ENCODE results near the gene ANKLE1. TPM values are rescaled to one million over a fixed set of nuclear protein-coding genes. Genes with fewer than 3 reads are reported as not detected.

The ANKLE1 gene
- total RNA-seq, 1 experiment from 2014 or later = 9.1 TPM

GRCh38 chr19:17303167-17303939 lies 21.7 kb downstream of the ANKLE1 start, which contains the start of gene ABHD8 (continued):
- TF ChIP-seq, protein P1, sequence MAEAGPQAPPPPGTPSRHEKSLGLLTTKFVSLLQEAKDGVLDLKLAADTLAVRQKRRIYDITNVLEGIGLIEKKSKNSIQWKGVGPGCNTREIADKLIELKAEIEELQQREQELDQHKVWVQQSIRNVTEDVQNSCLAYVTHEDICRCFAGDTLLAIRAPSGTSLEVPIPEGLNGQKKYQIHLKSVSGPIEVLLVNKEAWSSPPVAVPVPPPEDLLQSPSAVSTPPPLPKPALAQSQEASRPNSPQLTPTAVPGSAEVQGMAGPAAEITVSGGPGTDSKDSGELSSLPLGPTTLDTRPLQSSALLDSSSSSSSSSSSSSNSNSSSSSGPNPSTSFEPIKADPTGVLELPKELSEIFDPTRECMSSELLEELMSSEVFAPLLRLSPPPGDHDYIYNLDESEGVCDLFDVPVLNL (CRISPR knock-in tag; IDR thresholded peaks at IDR 0.05; ENCODE audit: borderline replicate concordance, low read depth) = no peak
- no peak for TF ChIP-seq FOXP4 (CRISPR knock-in tag; IDR thresholded peaks at IDR 0.05)
- TF ChIP-seq, protein P2, sequence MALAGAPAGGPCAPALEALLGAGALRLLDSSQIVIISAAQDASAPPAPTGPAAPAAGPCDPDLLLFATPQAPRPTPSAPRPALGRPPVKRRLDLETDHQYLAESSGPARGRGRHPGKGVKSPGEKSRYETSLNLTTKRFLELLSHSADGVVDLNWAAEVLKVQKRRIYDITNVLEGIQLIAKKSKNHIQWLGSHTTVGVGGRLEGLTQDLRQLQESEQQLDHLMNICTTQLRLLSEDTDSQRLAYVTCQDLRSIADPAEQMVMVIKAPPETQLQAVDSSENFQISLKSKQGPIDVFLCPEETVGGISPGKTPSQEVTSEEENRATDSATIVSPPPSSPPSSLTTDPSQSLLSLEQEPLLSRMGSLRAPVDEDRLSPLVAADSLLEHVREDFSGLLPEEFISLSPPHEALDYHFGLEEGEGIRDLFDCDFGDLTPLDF (CRISPR knock-in tag; IDR thresholded peaks at IDR 0.05) = peak; percentile 61; the same call in 1 of the 2 replicates
- TF ChIP-seq MXD4 (CRISPR knock-in tag; IDR thresholded peaks at IDR 0.05; ENCODE audit: borderline replicate concordance) = no peak
- no peak for TF ChIP-seq GTF2I (CRISPR knock-in tag; conservative IDR thresholded peaks at IDR 0.05)
- TF ChIP-seq ZBTB21 (CRISPR knock-in tag; IDR thresholded peaks at IDR 0.05; ENCODE audit: borderline replicate concordance) = no peak
- TF ChIP-seq SMAD4 (CRISPR knock-in tag; IDR thresholded peaks at IDR 0.05) = no peak
- peak; percentile 34; the same call in 1 of the 2 replicates for TF ChIP-seq FOXP1 (CRISPR knock-in tag; IDR thresholded peaks at IDR 0.05; ENCODE audit: borderline replicate concordance)
- no peak for TF ChIP-seq RORB (CRISPR knock-in tag; IDR thresholded peaks at IDR 0.05)
- TF ChIP-seq ZNF281 (CRISPR knock-in tag; IDR thresholded peaks at IDR 0.05) = peak; percentile 83; the same call in 1 of the 2 replicates
- TF ChIP-seq MYBL2 (CRISPR knock-in tag; IDR thresholded peaks at IDR 0.05) = 0 out of 2 replicates have a peak, but pooled peaks have one; percentile 72
- TF ChIP-seq CREB1 (CRISPR knock-in tag; IDR thresholded peaks at IDR 0.05) = peak; percentile 46; the same call in 1 of the 2 replicates
- TF ChIP-seq ZNF263 (CRISPR knock-in tag; IDR thresholded peaks at IDR 0.05; ENCODE audit: low read depth) = no peak
- TF ChIP-seq, protein P3, sequence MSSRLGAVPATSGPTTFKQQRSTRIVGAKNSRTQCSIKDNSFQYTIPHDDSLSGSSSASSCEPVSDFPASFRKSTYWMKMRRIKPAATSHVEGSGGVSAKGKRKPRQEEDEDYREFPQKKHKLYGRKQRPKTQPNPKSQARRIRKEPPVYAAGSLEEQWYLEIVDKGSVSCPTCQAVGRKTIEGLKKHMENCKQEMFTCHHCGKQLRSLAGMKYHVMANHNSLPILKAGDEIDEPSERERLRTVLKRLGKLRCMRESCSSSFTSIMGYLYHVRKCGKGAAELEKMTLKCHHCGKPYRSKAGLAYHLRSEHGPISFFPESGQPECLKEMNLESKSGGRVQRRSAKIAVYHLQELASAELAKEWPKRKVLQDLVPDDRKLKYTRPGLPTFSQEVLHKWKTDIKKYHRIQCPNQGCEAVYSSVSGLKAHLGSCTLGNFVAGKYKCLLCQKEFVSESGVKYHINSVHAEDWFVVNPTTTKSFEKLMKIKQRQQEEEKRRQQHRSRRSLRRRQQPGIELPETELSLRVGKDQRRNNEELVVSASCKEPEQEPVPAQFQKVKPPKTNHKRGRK (CRISPR knock-in tag; IDR thresholded peaks at IDR 0.05; ENCODE audit: borderline replicate concordance) = no peak
- TF ChIP-seq RELA (CRISPR knock-in tag; IDR thresholded peaks at IDR 0.05; ENCODE audit: borderline replicate concordance) = no peak
- TF ChIP-seq ZBTB43 (CRISPR knock-in tag; IDR thresholded peaks at IDR 0.05) = 0 out of 2 replicates have a peak, but pooled peaks have one; percentile 51
- TF ChIP-seq NFE2L1 (CRISPR knock-in tag; IDR thresholded peaks at IDR 0.05) = no peak
- no peak for TF ChIP-seq NR1H2 (CRISPR knock-in tag; IDR thresholded peaks at IDR 0.05)
- TF ChIP-seq ZNF671 (CRISPR knock-in tag; IDR thresholded peaks at IDR 0.05) = no peak
- no peak for TF ChIP-seq ZNF121 (CRISPR knock-in tag; IDR thresholded peaks at IDR 0.05)
- no peak for TF ChIP-seq PRDM15 (CRISPR knock-in tag; IDR thresholded peaks at IDR 0.05)
- TF ChIP-seq TP53 (CRISPR knock-in tag; IDR thresholded peaks at IDR 0.05) = no peak
- no peak for TF ChIP-seq ELF4 (CRISPR knock-in tag; IDR thresholded peaks at IDR 0.05; ENCODE audit: low read depth)

Data from WTC11 (cell line).